HG03175 (cell line): ENCODE results near the gene GGTLC3.
"Not testable (repeated sequence)": the region's sequence is repeated elsewhere in the genome, so short reads cannot be mapped to it uniquely, and the experiment has no call there.

Experiments
- ATAC-seq: cut with Tn5 transposase; IDR thresholded peaks from one replicate; pipeline ENCODE4 v1.9.1; 2021; ENCODE audit warnings: mild to moderate bottlenecking, moderate library complexity; ENCODE audit not compliant: unreplicated experiment

GGTLC3 gene

GRCh38 chr22:18518061-18518460 lies at the start of gene GGTLC3:
TSS of gene GGTLC3 (minus strand) at chr22:18518161. CDS start at chr22:18517897, 264 bp downstream.
- ATAC-seq = not testable (repeated sequence)

GRCh38 chr22:18560099-18560974 lies 42.4 kb upstream of the GGTLC3 start:
- not testable (repeated sequence) for ATAC-seq

GRCh38 chr22:18558939-18559338 lies 41.0 kb upstream of the GGTLC3 start:
- ATAC-seq = not testable (repeated sequence)

- ATAC-seq = not testable (repeated sequence)
These were observed 40.6 kb upstream of the GGTLC3 start for GRCh38 chr22:18558516-18558915.

- ATAC-seq = not testable (repeated sequence)
These were observed 36.6 kb upstream of the GGTLC3 start for GRCh38 chr22:18554280-18555256.

GRCh38 chr22:18552839-18553597 lies 35.1 kb upstream of the GGTLC3 start:
- ATAC-seq = not testable (repeated sequence)

- not testable (repeated sequence) for ATAC-seq
These were observed 33.1 kb upstream of the GGTLC3 start for GRCh38 chr22:18551046-18551445.

GRCh38 chr22:18549458-18550179 lies 31.7 kb upstream of the GGTLC3 start:
- not testable (repeated sequence) for ATAC-seq

GRCh38 chr22:18544615-18545014 lies 26.7 kb upstream of the GGTLC3 start:
- ATAC-seq = not testable (repeated sequence)

GRCh38 chr22:18543400-18543799 lies 25.4 kb upstream of the GGTLC3 start:
- ATAC-seq = not testable (repeated sequence)

- ATAC-seq = not testable (repeated sequence)
These were observed 22.0 kb upstream of the GGTLC3 start for GRCh38 chr22:18539994-18540393.

- ATAC-seq = not testable (repeated sequence)
These were observed 16.4 kb upstream of the GGTLC3 start for GRCh38 chr22:18534315-18534714.

- ATAC-seq = not testable (repeated sequence)
These were observed 15.7 kb upstream of the GGTLC3 start for GRCh38 chr22:18533633-18534032.

- ATAC-seq = peak; percentile 19
These were observed 11.6 kb upstream of the GGTLC3 start for GRCh38 chr22:18529416-18530145.

GRCh38 chr22:18528597-18529415 lies 10.8 kb upstream of the GGTLC3 start:
- ATAC-seq = peak; percentile 65

- ATAC-seq = peak; percentile 17
These were observed 10.0 kb upstream of the GGTLC3 start, which contains the start of gene TMEM191B for GRCh38 chr22:18527752-18528596. TSS of gene TMEM191B (plus strand) at chr22:18527802. CDS start at chr22:18527981, 179 bp downstream.

GRCh38 chr22:18523328-18523727 lies 5.4 kb upstream of the GGTLC3 start:
- ATAC-seq = not testable (repeated sequence)
